ENCODE measurements around the gene SLC7A7. TPM values are rescaled to one million over a fixed set of nuclear protein-coding genes. Genes with fewer than 3 reads are reported as not detected.

SLC7A7 gene
- total and polyA plus RNA-seq, 9 of the 15 experiments (the other 6 are each of a cell fraction or from before 2014, with no cell fraction given) = 0.07 to 0.68 (median 0.41) TPM

GRCh38 chr14:22822571-22823098 is 7.4 kb upstream of the SLC7A7 start (continued):
- TF ChIP-seq GTF3C2 (IDR thresholded peaks at IDR 0.05; ENCODE audit: borderline replicate concordance, extremely low read depth, insufficient read length) = no peak
- 0 out of 2 replicates have a peak, but pooled peaks have one; percentile 35 for TF ChIP-seq MYNN (IDR thresholded peaks at IDR 0.05)
- no peak for TF ChIP-seq MYNN (CRISPR knock-in tag; IDR thresholded peaks at IDR 0.05)
- no peak for TF ChIP-seq BRCA1 (IDR thresholded peaks at IDR 0.05)
- no peak for TF ChIP-seq BRCA1 (CRISPR knock-in tag; IDR thresholded peaks at IDR 0.05)
- no peak for TF ChIP-seq CCAR2 (IDR thresholded peaks at IDR 0.05; ENCODE audit: low read depth, low read length)
- no peak for TF ChIP-seq E2F5 (CRISPR knock-in tag; IDR thresholded peaks at IDR 0.05)
- TF ChIP-seq TOE1 (IDR thresholded peaks at IDR 0.05; ENCODE audit: borderline replicate concordance) = no peak
- no peak for TF ChIP-seq TOE1 (CRISPR knock-in tag; IDR thresholded peaks at IDR 0.05; ENCODE audit: borderline replicate concordance, low read depth)
- no peak for TF ChIP-seq ZMIZ1 (IDR thresholded peaks at IDR 0.05; ENCODE audit: low read depth in 2 of 2, low read length in 2 of 2)
- TF ChIP-seq ZC3H8 (IDR thresholded peaks at IDR 0.05) = no peak
- no peak for TF ChIP-seq CBFB (CRISPR knock-in tag; IDR thresholded peaks at IDR 0.05)
- TF ChIP-seq SIN3B (IDR thresholded peaks at IDR 0.05; ENCODE audit: low read depth) = no peak
- no peak for TF ChIP-seq ZBTB17 (CRISPR knock-in tag; IDR thresholded peaks at IDR 0.05)
- no peak for TF ChIP-seq HNRNPLL (IDR thresholded peaks at IDR 0.05; ENCODE audit: low read depth, low read length, poor library complexity, severe bottlenecking)
- TF ChIP-seq HDAC3 (IDR thresholded peaks at IDR 0.05; ENCODE audit: borderline replicate concordance, partially characterized antibody) = no peak
- TF ChIP-seq ZSCAN32 (CRISPR knock-in tag; IDR thresholded peaks at IDR 0.05) = peak; percentile 84
- TF ChIP-seq BRD4 (IDR thresholded peaks at IDR 0.05) = no peak; the same call in 1 of the 2 replicates
- no peak for TF ChIP-seq E4F1 (CRISPR knock-in tag; IDR thresholded peaks at IDR 0.05; ENCODE audit: borderline replicate concordance)
